Kidney (tissue), 14 donors: ENCODE results near the gene PLEKHG5. TPM values are rescaled to one million over a fixed set of nuclear protein-coding genes. Genes with fewer than 3 reads are reported as not detected.
A peak's percentile ranks its signal among the peaks of the same experiment; 100 is the strongest.

ENCODE experiments used
- DNase-seq, 5 donors: peaks; one replicate each; pipeline ENCODE4 v3.0.0-alpha.2; 2013 to 2020
- FAIRE-seq: peaks from 2 replicates; lab custom pipeline; 2012; peaks lifted over from hg19 to GRCh38; lab: Jason Lieb, UNC
- H3K27ac ChIP-seq, 2 donors: one replicate each; pipeline ENCODE4 v1.7.0; 2013; ENCODE audit warnings: low read depth in 2 of 2, low read length in 2 of 2, inconsistent platforms in 1 of 2
- H3K27me3 ChIP-seq: one replicate; pipeline ENCODE4 v1.7.1; 2013; ENCODE audit warnings: low read length, inconsistent platforms; ENCODE audit not compliant: control insufficient read depth, insufficient read depth
- H3K36me3 ChIP-seq, 3 donors: one replicate each; pipeline versions ENCODE4 v1.7.0 to v1.7.1; 2013; ENCODE audit warnings: low read length in 3 of 3, control low read depth in 1 of 3, inconsistent platforms in 1 of 3; ENCODE audit not compliant: insufficient read depth in 3 of 3, control insufficient read depth in 2 of 3
- H3K4me1 ChIP-seq, 3 donors: one replicate each; pipeline versions ENCODE4 v1.7.0 to v1.7.1; 2013; ENCODE audit warnings: low read length in 3 of 3, inconsistent platforms in 1 of 3, low read depth in 1 of 3; ENCODE audit not compliant: control insufficient read depth in 2 of 3, insufficient read depth in 2 of 3
- H3K4me3 ChIP-seq, 3 donors: one replicate each; pipeline versions ENCODE4 v1.7.0 to v1.8.1; 2013; ENCODE audit warnings: low read length in 3 of 3, control low read depth in 1 of 3, inconsistent platforms in 1 of 3
- H3K9ac ChIP-seq, 3 donors: one replicate each; pipeline versions ENCODE4 v1.7.0 to v1.7.1; 2013; ENCODE audit warnings: low read length in 3 of 3, control low read depth in 1 of 3, inconsistent platforms in 1 of 3
- H3K9me3 ChIP-seq, 3 donors: one replicate each; pipeline versions ENCODE4 v1.7.0 to v1.7.1; 2013; ENCODE audit warnings: low read length in 3 of 3, control low read depth in 1 of 3, inconsistent platforms in 1 of 3; ENCODE audit not compliant: control insufficient read depth in 2 of 3, insufficient read depth in 1 of 3
- CTCF ChIP-seq: IDR thresholded peaks from 3 replicates; pipeline ENCODE4 v1.5.1; 2012; ENCODE audit warnings: mild to moderate bottlenecking, moderate library complexity, borderline replicate concordance; ENCODE audit not compliant: insufficient read depth; ENCODE audit errors: extremely low read depth
- intact Hi-C: fragments of 100-400 bp; cut with DNase I; formaldehyde crosslinking; loops from one replicate; pipeline ENCODE4 v1.11.1; 2022
- polyA plus RNA-seq: library from polyadenylated mRNA; stranded (reverse); fragments of 350-450 nt; fragmentation: Illumina TruSeq; extraction: RNeasy Lipid Tissue Mini Kit (QIAGEN cat#74804); gene quantifications from one replicate; pipeline ENCODE4 v1.2.3, GENCODE V29; 2014; ENCODE audit warnings: low read depth, low replicate concordance; ENCODE audit not compliant: insufficient read depth
- total RNA-seq: library from RNA; stranded (reverse); fragmentation: NEBNext Ultra II Directional; extraction: Animal tissue kit (Norgen Biotek cat#: 25700); gene quantifications from one replicate; pipeline ENCODE4 v1.2.1, GENCODE V29; 2021
- donor health status: control.
- donor health status: control.
- donor health status: control.
- donor health status: control.
- donor health status: control.
- donor health status: DM: yes; HTN: yes; CAD: no.
- donor health status: Normal renal cell carcinoma (clear cell type).

Gene PLEKHG5
- total and polyA plus RNA-seq, 2 donors from 2014 or later: 4.4 to 14.0 TPM

- intact Hi-C loops: no loop called here
- Histone ChIP-seq H3K36me3 (no peaks in the 10 kb centered on the region), H3K27ac (no peak overlapping the region), H3K27me3 (peaks cover 11% of the 10 kb centered on the region), H3K9ac (no peak overlapping the region), H3K9me3 (no peaks in the 10 kb centered on the region), H3K4me1 (peaks cover 0 to 35% (median 13%) of the 10 kb centered on the region in 3 donors), H3K4me3 (peak overlapping the region in 2 of 3 donors; percentile 52 to 63)
- no peak for TF ChIP-seq CTCF
- FAIRE-seq (no peak), DNase-seq (peak in 2 of 5 donors; percentile 52 to 56)
These were observed 65.8 kb downstream of the PLEKHG5 start for GRCh38 chr1:6425658-6426057.

- no peak within 1 kb of the TSS for H3K9ac ChIP-seq
- no peak for TF ChIP-seq CTCF
- H3K4me1 ChIP-seq: peaks cover 0 to 35% (median 13%) of the 10 kb centered on the region in 3 donors
- peak within 1 kb of the TSS in 2 of 3 donors; percentile 52 to 63 for H3K4me3 ChIP-seq
- H3K9me3 ChIP-seq: no peaks in the 10 kb centered on the region
- peaks cover 14% of the 10 kb centered on the region for H3K27me3 ChIP-seq
- intact Hi-C loops: no loop called here
- H3K27ac ChIP-seq: peak within 1 kb of the TSS in 1 of 2 donors; percentile 43
- DNase-seq (peak in 3 of 5 donors; percentile 53 to 76 (median 65)), FAIRE-seq (no peak)
- no peaks in the 10 kb centered on the region for H3K36me3 ChIP-seq
These were observed 66.6 kb downstream of the PLEKHG5 start, which contains the start of gene ESPN for GRCh38 chr1:6424619-6425593. TSS of gene ESPN (plus strand) at chr1:6424776. CDS start at chr1:6424956, 180 bp downstream.

GRCh38 chr1:6424000-6424565 is 67.4 kb downstream of the PLEKHG5 start:
- DNase-seq (peak in 1 of 5 donors; percentile 77), FAIRE-seq (no peak)
- TF ChIP-seq CTCF: no peak
- no peak overlapping the region for H3K9ac ChIP-seq
- H3K9me3 ChIP-seq: no peaks in the 10 kb centered on the region
- no peak overlapping the region for H3K4me3 ChIP-seq
- H3K27ac ChIP-seq: peak overlapping the region in 1 of 2 donors; percentile 43
- H3K27me3 ChIP-seq: peaks cover 14% of the 10 kb centered on the region
- peaks cover 0 to 36% (median 13%) of the 10 kb centered on the region in 3 donors for H3K4me1 ChIP-seq
- intact Hi-C loops: no loop called here
- H3K36me3 ChIP-seq: no peaks in the 10 kb centered on the region
